NCI-H1105 (cell line): Measurements from ENCODE around the gene COL6A3.
"Not testable (repeated sequence)": the region's sequence is repeated elsewhere in the genome, so short reads cannot be mapped to it uniquely, and the experiment has no call there.

Experiments
- DNase-seq: peaks from one replicate; lab custom pipeline; 2025; lab: John Stamatoyannopoulos, UW

Gene COL6A3

GRCh38 chr2:237412646-237412987 lies 1.3 kb downstream of the COL6A3 start:
- no peak for DNase-seq

DNA sequence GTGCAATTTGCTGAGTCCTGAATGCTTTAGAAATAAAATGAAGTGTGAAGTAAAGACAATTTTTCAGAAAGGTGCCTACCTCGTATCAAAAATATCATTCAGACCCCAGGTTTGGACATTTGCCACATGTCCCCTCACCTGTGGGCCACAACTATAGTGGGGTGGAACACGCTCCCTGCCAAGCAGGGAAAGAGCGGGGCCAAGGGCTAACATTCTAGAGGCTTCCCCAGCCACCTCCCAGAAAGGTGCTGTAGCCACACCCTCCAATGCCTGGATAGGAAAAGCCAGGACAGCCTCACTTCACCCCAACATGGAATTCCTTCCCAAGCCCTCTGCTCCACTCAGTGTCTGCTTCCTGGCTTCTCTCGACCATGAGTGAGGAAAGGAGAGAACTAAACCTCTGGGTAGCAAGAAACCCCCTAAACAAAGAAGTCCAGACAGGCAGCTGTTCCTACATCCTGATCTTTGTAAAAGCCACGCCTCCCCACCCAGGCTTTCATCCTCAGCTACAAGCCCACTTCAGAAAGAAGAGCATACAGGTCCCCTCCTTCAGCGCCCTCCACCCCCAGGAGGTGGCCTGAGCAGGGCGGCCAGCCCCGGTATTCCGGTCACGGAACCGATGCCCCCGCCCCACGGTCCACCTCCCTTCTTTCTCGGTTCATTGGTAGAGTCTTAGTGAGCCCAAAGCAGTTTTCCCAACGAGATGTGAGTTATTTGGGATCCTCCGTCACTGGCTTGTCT lies 2.1 kb downstream of the COL6A3 start:
- no peak for DNase-seq

GRCh38 chr2:237411092-237411601 lies 2.8 kb downstream of the COL6A3 start:
- DNase-seq = no peak

- not testable (repeated sequence) for DNase-seq
Observed at GRCh38 chr2:237409263-237409662, 4.7 kb downstream of the COL6A3 start.

DNA sequence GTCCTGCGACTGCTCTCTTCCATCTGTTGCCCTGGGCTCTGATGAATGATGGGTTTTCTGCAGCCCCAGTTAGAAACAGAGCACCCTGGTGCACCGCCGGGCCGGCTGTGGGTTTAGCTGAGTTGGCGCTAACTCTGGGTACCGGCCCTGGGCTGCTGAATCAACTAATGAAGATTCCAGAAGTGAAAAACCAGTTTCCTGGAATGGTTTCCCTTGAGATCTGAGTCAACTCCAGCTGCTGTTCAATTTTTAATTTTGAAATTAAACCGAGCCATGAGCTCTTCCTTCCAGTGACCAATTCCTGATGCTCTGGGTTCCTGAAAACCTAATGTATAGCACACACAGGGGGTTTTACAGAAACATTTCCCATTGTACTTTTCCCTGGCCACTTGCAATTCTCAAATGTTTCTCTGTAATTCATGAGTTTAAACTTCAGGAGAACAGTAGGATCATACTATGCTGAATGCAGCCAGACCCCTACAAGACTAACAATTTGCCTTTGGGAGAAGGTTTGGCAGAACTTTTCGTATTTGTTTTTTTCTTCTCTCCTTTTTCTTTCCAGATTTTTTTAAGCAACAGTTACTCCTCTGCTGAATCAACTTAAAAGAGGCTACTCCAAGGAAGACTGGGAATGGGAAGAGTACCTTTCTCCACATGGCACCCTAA lies 5.5 kb downstream of the COL6A3 start:
- DNase-seq = no peak

DNA sequence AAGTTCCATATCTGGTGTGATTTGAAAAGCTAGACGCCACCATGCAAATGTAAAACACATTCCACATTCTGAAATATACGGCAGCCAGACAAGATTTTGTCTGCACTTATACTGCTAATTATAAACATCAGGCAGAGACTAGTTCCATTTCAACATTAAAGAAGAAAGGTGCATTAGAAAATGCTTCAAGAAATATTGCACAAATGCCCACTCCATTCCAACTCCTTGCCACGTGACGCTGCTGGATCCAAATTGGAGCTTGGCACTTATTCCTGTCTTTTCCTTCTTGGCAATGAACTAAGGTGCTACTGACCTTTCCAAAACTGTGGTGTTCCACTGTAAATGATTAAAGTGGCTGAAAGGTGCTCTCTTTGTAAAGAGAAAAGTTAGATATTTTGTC lies 6.3 kb downstream of the COL6A3 start:
- no peak for DNase-seq

DNA sequence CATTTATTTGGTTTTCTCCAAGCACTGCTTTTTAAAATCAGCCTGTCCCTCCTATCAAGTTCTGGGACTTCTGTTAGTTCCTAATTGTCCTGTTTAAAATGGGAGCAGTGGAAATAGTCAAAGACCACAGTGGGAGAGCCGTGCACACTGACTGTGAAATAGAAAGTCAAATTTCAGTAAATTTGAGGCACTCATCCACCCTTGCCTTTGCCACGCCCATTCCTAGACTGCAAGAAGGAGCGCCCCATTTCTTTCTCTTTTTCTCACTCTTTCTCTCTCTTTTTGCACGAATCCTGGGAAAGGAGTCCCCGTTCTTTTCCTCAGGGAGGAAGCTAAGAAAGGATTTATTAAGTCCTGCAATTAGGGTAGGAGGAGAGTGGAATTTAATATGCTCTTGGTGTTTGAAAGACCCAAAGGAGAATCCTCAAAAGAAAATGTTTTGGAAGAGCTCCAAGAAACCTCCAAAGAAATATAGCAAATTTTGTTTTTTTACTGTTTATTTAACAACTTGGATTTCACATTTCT lies 7.5 kb downstream of the COL6A3 start:
- DNase-seq = no peak

GRCh38 chr2:237405605-237406004 lies 8.4 kb downstream of the COL6A3 start:
- DNase-seq = no peak

- no peak for DNase-seq
Observed at GRCh38 chr2:237405006-237405559, 8.9 kb downstream of the COL6A3 start.

DNA sequence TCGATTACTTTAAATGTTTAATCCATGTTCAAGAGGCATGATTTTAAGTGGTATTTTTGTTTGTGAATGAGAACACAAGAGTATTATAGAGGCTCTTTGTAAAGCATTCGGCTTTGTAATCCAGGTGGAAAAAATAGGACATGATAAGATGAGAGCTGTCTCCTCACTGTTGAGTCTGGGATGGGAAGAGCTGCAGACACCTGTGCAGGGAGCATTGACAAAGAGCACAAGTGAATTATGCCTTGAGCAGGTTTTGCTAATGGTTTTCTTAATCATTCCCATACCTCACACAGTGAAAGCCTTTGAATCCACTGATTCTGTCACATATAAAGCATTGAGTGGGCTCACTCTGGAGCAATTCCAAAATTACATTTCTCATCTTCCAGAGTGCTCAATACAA lies 9.6 kb downstream of the COL6A3 start:
- DNase-seq = no peak

GRCh38 chr2:237403024-237403882 lies 10.7 kb downstream of the COL6A3 start:
- no peak for DNase-seq

GRCh38 chr2:237400199-237400598 lies 13.8 kb downstream of the COL6A3 start:
- no peak for DNase-seq

DNA sequence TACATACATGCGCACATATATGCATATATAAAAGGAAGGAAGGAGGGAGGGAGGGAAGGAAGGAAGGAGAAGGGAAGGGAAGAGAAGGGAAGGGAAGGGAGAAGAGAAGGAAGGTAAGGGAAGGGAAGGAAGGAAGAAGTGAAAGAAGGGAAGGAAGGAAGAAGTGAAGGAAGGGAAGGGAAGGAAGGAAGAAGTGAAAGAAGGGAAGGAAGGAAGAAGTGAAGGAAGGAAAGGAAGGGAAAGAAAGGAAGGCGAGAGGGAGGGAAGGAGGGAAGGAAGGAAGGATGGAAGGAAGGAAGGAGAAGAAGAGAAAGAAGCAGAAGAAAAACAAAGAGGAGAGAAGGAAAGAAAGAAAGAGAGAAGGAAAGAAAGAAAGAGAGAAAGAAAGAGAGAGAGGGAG lies 16.9 kb downstream of the COL6A3 start:
- DNase-seq = no peak

- no peak for DNase-seq
Observed at GRCh38 chr2:237393523-237393922, 20.4 kb downstream of the COL6A3 start.

DNA sequence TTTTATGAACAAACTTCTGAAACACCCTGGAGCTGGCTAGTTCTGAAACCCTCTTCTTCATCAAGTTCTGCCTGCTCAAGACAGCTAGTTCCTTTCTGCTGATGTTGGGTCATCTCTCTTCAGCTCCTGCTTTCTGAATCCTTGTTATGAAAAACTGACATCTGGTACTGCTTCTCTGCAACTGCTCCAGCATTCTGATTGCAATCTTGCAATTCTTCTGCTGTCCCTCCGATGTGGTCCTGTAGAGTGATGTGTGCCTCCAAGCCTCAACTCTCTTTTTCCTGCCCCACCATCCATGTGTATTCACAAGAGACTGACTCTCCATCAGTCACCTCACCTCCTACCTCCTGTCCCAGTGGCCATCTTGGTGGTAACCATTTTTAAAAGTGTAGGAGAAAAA lies 21.8 kb downstream of the COL6A3 start:
- no peak for DNase-seq

- DNase-seq = no peak
Observed at GRCh38 chr2:237391140-237391539, 22.8 kb downstream of the COL6A3 start.

DNA sequence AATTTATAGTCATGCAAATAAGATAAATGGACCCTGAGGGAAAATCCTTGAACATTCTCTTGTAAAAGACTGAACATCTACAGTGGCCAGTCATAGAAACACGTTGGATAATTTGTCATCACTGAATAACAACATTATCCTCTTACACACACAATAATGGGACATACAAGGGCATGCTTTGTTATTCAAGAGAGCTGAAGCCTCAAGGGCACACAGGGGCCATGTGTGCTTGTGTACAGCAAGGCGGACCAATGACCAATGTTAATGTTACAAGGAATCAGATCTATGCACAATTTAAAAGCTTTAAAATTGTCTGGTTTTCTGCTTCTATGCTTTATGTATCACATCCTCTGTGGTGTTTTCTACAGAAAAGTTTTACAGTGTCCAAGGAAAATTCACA lies 23.7 kb downstream of the COL6A3 start:
- no peak for DNase-seq

DNA sequence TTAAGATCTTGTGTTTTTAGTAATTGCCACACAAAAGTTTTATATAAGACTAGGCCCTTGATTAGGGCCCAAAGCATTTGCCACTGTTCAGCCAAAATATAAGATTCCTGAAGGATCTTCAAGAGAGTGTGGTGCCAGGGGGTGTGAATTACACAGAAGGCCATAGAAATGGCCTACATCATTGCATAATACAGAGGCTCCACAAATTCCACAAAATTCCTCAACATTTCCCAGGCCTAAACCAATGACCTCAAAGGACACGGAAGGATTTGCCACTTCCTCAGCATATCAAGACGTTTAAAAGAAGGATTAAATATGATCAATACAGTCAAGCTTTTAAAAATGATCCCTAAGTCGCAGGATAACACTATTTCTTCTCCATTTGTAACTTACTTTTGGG lies 24.1 kb downstream of the COL6A3 start:
- DNase-seq = no peak

DNA sequence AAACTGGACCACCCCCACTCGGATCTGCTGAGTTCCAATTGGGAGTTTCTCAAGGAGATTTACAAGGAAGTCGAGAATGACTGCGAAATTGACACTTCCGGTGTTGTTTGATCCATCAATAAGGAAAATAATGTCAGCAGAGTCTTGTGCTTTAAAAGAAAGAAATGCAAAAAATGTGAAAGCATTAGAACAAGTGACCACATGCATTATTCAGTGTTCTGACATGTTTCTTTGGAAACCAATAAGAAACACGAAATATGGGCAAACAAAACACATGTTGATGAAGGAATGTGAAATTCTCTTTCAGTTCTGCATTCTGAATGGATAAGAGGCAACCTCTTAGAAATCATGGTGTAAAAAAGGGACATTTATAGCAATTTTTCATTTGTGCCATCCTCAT lies 25.9 kb downstream of the COL6A3 start:
- no peak for DNase-seq

DNA sequence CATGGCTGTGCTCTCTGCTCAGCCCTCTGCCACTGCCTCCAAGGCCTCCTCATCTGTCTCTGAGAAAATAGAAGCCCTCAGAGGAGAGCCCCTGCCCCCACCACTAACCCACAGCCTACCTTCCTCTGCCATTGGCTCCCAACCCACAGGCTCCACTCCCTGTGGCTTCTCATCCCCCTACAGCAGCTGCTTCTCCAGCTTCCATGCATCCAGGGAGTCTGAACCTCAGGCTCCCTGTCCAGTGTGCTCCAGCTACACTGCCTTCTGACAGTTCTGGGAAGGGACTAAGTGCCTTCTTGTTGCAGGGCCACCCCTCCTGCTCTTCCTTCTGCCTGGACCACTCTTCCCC lies 29.3 kb downstream of the COL6A3 start:
- DNase-seq = no peak

DNA sequence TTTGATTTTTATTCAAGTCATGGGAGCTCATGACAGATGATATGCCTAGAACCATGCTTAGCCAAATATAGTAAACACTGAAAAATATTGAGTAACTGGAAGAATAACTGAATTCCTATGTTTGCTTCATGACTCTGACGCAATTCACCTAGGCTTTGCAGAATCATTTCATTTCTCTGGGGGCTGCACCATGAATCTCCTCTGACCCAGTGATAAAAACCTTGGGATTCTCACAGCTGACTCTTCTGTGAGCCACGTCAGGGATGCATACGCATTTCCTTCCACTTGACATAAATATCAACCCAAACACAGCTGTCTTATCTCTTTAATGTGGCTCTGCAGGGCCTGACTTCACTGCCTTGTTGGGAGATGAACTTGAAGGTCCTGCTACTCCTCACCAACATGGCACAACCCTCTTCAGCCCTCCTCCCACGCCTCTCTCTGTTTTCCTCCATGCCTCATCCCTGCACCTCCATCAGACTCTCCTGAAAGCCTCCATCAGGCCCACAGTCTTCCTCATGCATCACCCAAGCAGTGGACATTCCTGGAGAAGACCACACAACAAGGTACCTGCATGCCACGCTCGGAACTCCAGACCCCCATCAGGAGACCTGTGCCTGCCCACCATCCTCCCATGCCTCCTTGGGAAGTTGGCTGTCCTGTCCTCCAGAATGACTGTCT lies 29.8 kb downstream of the COL6A3 start:
- DNase-seq = no peak

DNA sequence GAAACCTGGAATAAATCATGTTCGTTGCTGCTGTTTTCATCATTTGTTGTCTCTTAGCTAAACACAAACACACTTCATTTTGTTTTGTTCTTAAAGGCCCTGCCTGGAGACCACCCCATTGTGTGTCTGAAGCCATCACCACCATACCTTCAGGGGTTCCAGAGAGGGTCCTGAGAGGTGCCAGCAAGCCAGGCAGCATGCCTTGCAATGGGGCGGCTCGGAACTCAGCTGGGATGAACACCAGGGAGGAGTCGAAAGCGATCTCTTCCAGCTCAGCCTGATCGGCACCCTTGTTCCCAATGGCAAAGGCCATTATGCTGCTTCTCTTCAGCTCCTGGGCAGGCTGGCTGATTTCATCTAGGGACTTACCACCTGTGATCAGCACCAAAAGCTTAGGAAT lies 33.2 kb downstream of the COL6A3 start:
- DNase-seq = no peak
